Neural cell (in vitro differentiated cells): ENCODE data around the gene OR6C68. TPM values are rescaled to one million over a fixed set of nuclear protein-coding genes. Genes with fewer than 3 reads are reported as not detected.
"Not testable (repeated sequence)": the region's sequence is repeated elsewhere in the genome, so short reads cannot be mapped to it uniquely, and the experiment has no call there.

Experiments used
- H2AFZ ChIP-seq: fragments of 200-600, 300-800 bp; sonication (generic), shearing (Covaris generic); 2 replicates; pipeline ENCODE4 v1.6.0; 2014; ENCODE audit warnings: low read depth, mild to moderate bottlenecking, antibody characterized with exemption, low read length, moderate library complexity
- H3F3A ChIP-seq: fragments of 200-600 bp; shearing (Covaris generic); 2 replicates; pipeline ENCODE4 v1.6.1; 2016; ENCODE audit warnings: mild to moderate bottlenecking, moderate library complexity, mixed read lengths, antibody characterized with exemption, low read length; ENCODE audit not compliant: insufficient read depth, poor library complexity, severe bottlenecking
- H3K27ac ChIP-seq: fragments of 200-600, 300-800 bp; sonication (generic), shearing (Covaris generic); 2 replicates; pipeline ENCODE4 v1.5.1; 2014; ENCODE audit warnings: mild to moderate bottlenecking, low read length, moderate library complexity
- H3K27me3 ChIP-seq: fragments of 300-800, 200-600 bp; sonication (generic), shearing (Covaris generic); 2 replicates; pipeline ENCODE4 v1.6.0; 2014; ENCODE audit warnings: mild to moderate bottlenecking, low read depth, low read length, moderate library complexity; ENCODE audit not compliant: insufficient read depth
- H3K36me3 ChIP-seq: fragments of 300-800, 200-600 bp; sonication (generic), shearing (Covaris generic); 2 replicates; pipeline ENCODE4 v1.5.1; 2014; ENCODE audit warnings: mild to moderate bottlenecking, antibody characterized with exemption, low read length, moderate library complexity; ENCODE audit not compliant: insufficient read depth
- H3K4me2 ChIP-seq: fragments of 300-800, 200-600 bp; sonication (generic), shearing (Covaris generic); 2 replicates; pipeline ENCODE4 v1.6.0; 2014; ENCODE audit warnings: mild to moderate bottlenecking, low read length
- H3K4me3 ChIP-seq: fragments of 300-800, 200-600 bp; sonication (generic), shearing (Covaris generic); 2 replicates; pipeline ENCODE4 v1.5.1; 2014; ENCODE audit warnings: mild to moderate bottlenecking, low read length, moderate library complexity
- H3K79me2 ChIP-seq: fragments of 200-600 bp; shearing (Covaris generic); replicated peaks from 2 replicates; pipeline ENCODE4 v1.6.0; 2014; ENCODE audit warnings: mild to moderate bottlenecking, low read length, moderate library complexity; ENCODE audit not compliant: insufficient read depth
- H3K9ac ChIP-seq: fragments of 300-800, 200-600 bp; sonication (generic), shearing (Covaris generic); 2 replicates; pipeline ENCODE4 v1.6.1; 2016; ENCODE audit warnings: mild to moderate bottlenecking, low read length, mixed read lengths
- H3K9me2 ChIP-seq: fragments of 200-600 bp; shearing (Covaris generic); 2 replicates; pipeline ENCODE4 v1.6.1; 2016; ENCODE audit warnings: mild to moderate bottlenecking, low read length, mixed read lengths; ENCODE audit not compliant: insufficient read depth
- H3K9me3 ChIP-seq: fragments of 200-600, 300-800 bp; sonication (generic), shearing (Covaris generic); 2 replicates; pipeline ENCODE4 v1.6.1; 2016; ENCODE audit warnings: mild to moderate bottlenecking, mixed run types, low read length, moderate library complexity, mixed read lengths
- H4K20me1 ChIP-seq: fragments of 200-600 bp; shearing (Covaris generic); 2 replicates; pipeline ENCODE4 v1.6.1; 2016; ENCODE audit warnings: mild to moderate bottlenecking, mixed run types; ENCODE audit not compliant: insufficient read depth
- EP300 ChIP-seq: fragments of 450-650 bp; conservative IDR thresholded peaks from 2 replicates; pipeline ENCODE4 v1.6.1; 2014; ENCODE audit warnings: antibody characterized with exemption, mild to moderate bottlenecking, moderate library complexity; ENCODE audit not compliant: poor library complexity, severe bottlenecking
- EZH2 ChIP-seq: fragments of 200-600, 300-800 bp; shearing (Covaris generic), sonication (generic); IDR thresholded peaks from 2 replicates; pipeline ENCODE4 v1.6.1; 2014; ENCODE audit warnings: antibody characterized with exemption, low read length, borderline replicate concordance, mild to moderate bottlenecking; ENCODE audit not compliant: insufficient read depth, poor library complexity, severe bottlenecking
- MXI1 ChIP-seq: fragments of 450-650 bp; conservative IDR thresholded peaks from 2 replicates; pipeline ENCODE4 v1.6.1; 2014; ENCODE audit warnings: antibody characterized with exemption, mild to moderate bottlenecking; ENCODE audit not compliant: poor library complexity, severe bottlenecking
- POLR2AphosphoS5 ChIP-seq: IDR thresholded peaks from 2 replicates; pipeline ENCODE4 v1.6.1; 2012
- RAD21 ChIP-seq: fragments of 450-650 bp; conservative IDR thresholded peaks from 2 replicates; pipeline ENCODE4 v1.6.1; 2014; ENCODE audit warnings: antibody characterized with exemption, mild to moderate bottlenecking, moderate library complexity
- SMC3 ChIP-seq: fragments of 450-650 bp; conservative IDR thresholded peaks from 2 replicates; pipeline ENCODE4 v1.6.1; 2014; ENCODE audit warnings: antibody characterized with exemption, mild to moderate bottlenecking, moderate library complexity; ENCODE audit not compliant: poor library complexity
- TAF1 ChIP-seq: IDR thresholded peaks from 2 replicates; pipeline ENCODE4 v1.6.1; 2012; ENCODE audit warnings: low read depth
- polyA plus RNA-seq: library from polyadenylated mRNA; depleted of rRNA; stranded (reverse); fragments of >200 nt; gene quantifications from 2 replicates; pipeline ENCODE4 v1.2.3, GENCODE V29; 2014
- TF ChIP-seq, protein P1 (sequence below): fragments of 450-650 bp; IDR thresholded peaks from 2 replicates; pipeline ENCODE4 v1.5.1; 2014; ENCODE audit warnings: antibody characterized with exemption, mild to moderate bottlenecking, moderate library complexity; ENCODE audit not compliant: poor library complexity, severe bottlenecking
- TF ChIP-seq, protein P2 (sequence below): IDR thresholded peaks from 2 replicates; pipeline ENCODE4 v1.6.1; 2012; ENCODE audit warnings: borderline replicate concordance

The OR6C68 gene
- polyA plus RNA-seq, 1 donor from 2014 or later, result not detected

DNA sequence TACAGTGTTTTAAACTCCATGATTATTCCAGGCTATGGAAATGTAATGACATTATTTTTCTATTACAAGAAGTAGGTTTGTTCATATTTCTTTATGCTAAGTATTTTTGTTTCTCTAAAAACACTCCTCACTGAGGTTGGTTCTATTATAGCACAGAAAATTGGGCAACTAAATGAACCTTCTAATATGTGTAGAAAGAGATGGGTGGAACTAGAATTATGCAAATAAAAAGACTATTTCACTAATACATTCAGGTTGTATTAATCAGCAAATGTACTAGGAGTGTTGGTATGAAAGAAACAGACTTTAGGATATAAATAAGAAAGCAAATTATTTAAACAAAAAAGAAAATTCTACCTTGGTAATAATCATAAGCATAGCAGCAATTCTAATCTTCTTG is 43.4 kb upstream of the OR6C68 start:
- no peak for TF ChIP-seq EZH2
- TF ChIP-seq, protein P1, sequence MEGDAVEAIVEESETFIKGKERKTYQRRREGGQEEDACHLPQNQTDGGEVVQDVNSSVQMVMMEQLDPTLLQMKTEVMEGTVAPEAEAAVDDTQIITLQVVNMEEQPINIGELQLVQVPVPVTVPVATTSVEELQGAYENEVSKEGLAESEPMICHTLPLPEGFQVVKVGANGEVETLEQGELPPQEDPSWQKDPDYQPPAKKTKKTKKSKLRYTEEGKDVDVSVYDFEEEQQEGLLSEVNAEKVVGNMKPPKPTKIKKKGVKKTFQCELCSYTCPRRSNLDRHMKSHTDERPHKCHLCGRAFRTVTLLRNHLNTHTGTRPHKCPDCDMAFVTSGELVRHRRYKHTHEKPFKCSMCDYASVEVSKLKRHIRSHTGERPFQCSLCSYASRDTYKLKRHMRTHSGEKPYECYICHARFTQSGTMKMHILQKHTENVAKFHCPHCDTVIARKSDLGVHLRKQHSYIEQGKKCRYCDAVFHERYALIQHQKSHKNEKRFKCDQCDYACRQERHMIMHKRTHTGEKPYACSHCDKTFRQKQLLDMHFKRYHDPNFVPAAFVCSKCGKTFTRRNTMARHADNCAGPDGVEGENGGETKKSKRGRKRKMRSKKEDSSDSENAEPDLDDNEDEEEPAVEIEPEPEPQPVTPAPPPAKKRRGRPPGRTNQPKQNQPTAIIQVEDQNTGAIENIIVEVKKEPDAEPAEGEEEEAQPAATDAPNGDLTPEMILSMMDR, result no peak
- TF ChIP-seq RAD21, result no peak
- TF ChIP-seq TAF1, result no peak
- TF ChIP-seq, protein P2, sequence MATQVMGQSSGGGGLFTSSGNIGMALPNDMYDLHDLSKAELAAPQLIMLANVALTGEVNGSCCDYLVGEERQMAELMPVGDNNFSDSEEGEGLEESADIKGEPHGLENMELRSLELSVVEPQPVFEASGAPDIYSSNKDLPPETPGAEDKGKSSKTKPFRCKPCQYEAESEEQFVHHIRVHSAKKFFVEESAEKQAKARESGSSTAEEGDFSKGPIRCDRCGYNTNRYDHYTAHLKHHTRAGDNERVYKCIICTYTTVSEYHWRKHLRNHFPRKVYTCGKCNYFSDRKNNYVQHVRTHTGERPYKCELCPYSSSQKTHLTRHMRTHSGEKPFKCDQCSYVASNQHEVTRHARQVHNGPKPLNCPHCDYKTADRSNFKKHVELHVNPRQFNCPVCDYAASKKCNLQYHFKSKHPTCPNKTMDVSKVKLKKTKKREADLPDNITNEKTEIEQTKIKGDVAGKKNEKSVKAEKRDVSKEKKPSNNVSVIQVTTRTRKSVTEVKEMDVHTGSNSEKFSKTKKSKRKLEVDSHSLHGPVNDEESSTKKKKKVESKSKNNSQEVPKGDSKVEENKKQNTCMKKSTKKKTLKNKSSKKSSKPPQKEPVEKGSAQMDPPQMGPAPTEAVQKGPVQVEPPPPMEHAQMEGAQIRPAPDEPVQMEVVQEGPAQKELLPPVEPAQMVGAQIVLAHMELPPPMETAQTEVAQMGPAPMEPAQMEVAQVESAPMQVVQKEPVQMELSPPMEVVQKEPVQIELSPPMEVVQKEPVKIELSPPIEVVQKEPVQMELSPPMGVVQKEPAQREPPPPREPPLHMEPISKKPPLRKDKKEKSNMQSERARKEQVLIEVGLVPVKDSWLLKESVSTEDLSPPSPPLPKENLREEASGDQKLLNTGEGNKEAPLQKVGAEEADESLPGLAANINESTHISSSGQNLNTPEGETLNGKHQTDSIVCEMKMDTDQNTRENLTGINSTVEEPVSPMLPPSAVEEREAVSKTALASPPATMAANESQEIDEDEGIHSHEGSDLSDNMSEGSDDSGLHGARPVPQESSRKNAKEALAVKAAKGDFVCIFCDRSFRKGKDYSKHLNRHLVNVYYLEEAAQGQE, result no peak
- no peak for TF ChIP-seq EP300
- TF ChIP-seq POLR2AphosphoS5, result no peak
- TF ChIP-seq MXI1, result no peak
- TF ChIP-seq SMC3, result no peak
- Histone ChIP-seq H3K36me3 (no peaks in the 10 kb centered on the region), H3K27ac (no peak overlapping the region), H3F3A (no peaks in the 10 kb centered on the region), H4K20me1 (no peaks in the 10 kb centered on the region), H3K4me3 (no peak overlapping the region), H3K27me3 (no peaks in the 10 kb centered on the region), H3K79me2 (no peaks in the 10 kb centered on the region), H3K9ac (no peak overlapping the region), H2AFZ (no peak overlapping the region), H3K9me3 (no peaks in the 10 kb centered on the region), H3K9me2 (no peaks in the 10 kb centered on the region), H3K4me2 (no peak overlapping the region)

DNA sequence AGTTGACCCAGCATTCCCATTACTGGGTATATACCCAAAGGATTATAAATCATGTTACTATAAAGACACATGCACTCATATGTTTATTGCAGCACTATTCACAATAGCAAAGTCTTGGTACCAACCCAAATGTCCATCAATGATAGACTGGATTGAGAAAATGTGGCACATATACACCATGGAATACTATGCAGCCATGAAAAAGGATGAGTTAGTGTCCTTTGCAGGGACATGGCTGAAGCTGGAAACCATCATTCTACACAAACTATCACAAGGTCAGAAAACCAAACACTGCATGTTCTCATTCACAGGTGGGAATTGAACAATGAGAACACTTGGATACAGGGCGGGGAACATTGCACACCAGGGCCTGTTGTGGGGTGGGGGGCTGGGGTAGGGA is 27.3 kb upstream of the OR6C68 start:
- H4K20me1 ChIP-seq, H3K9me3 ChIP-seq, H3K4me2 ChIP-seq, H2AFZ ChIP-seq, H3F3A ChIP-seq, H3K4me3 ChIP-seq, H3K9ac ChIP-seq, H3K27ac ChIP-seq, H3K9me2 ChIP-seq, H3K36me3 ChIP-seq, H3K79me2 ChIP-seq, H3K27me3 ChIP-seq: not testable (repeated sequence)

DNA sequence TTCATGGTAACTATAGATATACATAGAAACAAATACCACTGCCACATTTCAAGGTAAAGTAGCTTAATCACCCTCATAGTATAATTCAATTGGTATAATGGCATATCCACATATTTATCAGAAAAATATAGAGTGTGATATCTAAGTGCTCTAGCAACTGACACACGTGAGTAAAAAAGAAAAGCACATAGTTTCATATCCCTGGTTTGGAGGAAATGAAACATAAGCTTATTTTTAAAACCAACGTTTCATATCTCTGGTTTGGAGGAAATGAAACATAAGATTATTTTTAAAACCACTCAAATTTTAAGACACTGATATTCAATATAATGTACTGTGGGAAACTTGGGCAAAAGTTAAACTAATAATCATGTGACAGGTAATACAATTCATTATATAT is 24.3 kb upstream of the OR6C68 start:
- no peak overlapping the region for H3K4me2 ChIP-seq
- no peak overlapping the region for H3K9ac ChIP-seq
- no peaks in the 10 kb centered on the region for H3K79me2 ChIP-seq
- H3K4me3 ChIP-seq, result no peak overlapping the region
- TF ChIP-seq RAD21 (no peak), MXI1 (no peak), EZH2 (no peak), SMC3 (no peak), EP300 (no peak), POLR2AphosphoS5 (no peak), TAF1 (no peak)
- TF ChIP-seq, protein P2, result no peak
- TF ChIP-seq, protein P1, result no peak
- H3K9me2 ChIP-seq, result no peaks in the 10 kb centered on the region
- no peaks in the 10 kb centered on the region for H3F3A ChIP-seq
- H3K9me3 ChIP-seq, result no peaks in the 10 kb centered on the region
- no peaks in the 10 kb centered on the region for H3K36me3 ChIP-seq
- no peaks in the 10 kb centered on the region for H4K20me1 ChIP-seq
- H2AFZ ChIP-seq, result no peak overlapping the region
- no peak overlapping the region for H3K27ac ChIP-seq
- H3K27me3 ChIP-seq, result no peaks in the 10 kb centered on the region
